Fibroblast of pulmonary artery (primary cell): ENCODE data around the gene DEPDC5.

ENCODE experiments used
- DNase-seq: peaks from one replicate; pipeline ENCODE4 v3.0.0-alpha.2; 2010; ENCODE audit warnings: low read depth
- H3K4me3 ChIP-seq: replicated peaks from 2 replicates; pipeline ENCODE4 v1.5.1; 2011; ENCODE audit warnings: low read depth, mild to moderate bottlenecking, control low read depth, low read length, moderate library complexity
- CTCF ChIP-seq: IDR thresholded peaks from 2 replicates; pipeline ENCODE4 v1.5.1; 2011; ENCODE audit warnings: mild to moderate bottlenecking, control low read depth, low read length, inconsistent platforms; ENCODE audit errors: missing control alignments

DEPDC5 gene

GRCh38 chr22:31954535-31955523 is 201.0 kb downstream of the DEPDC5 start:
- DNase-seq = no peak
- no peak overlapping the region for H3K4me3 ChIP-seq
- TF ChIP-seq CTCF = no peak

GRCh38 chr22:31956360-31956759 is 202.5 kb downstream of the DEPDC5 start:
- no peak overlapping the region for H3K4me3 ChIP-seq
- no peak for DNase-seq
- TF ChIP-seq CTCF = no peak
